Naive thymus-derived CD4-positive, alpha-beta T cell (primary cell): ENCODE measurements around the gene SLC34A1. TPM values are rescaled to one million over a fixed set of nuclear protein-coding genes. Genes with fewer than 3 reads are reported as not detected.
"Not testable (repeated sequence)": the region's sequence is repeated elsewhere in the genome, so short reads cannot be mapped to it uniquely, and the experiment has no call there.

Experiments used
- ATAC-seq: fragments of 150-1000 bp; cut with Tn5 transposase; 2 replicates; pipeline ENCODE4 v1.10.0; 2021; ENCODE audit warnings: mild to moderate bottlenecking, moderate library complexity
- CTCF ChIA-PET: fragments of 350-600 bp; sonication (Branson Sonifier 250); formaldehyde crosslinking; loops from one replicate; lab custom pipeline; 2021; ENCODE audit warnings: antibody characterized with exemption; lab: Charles Lee
- POLR2A ChIA-PET: fragments of 350-600 bp; sonication (Branson Sonifier 250); formaldehyde crosslinking; loops from one replicate; lab custom pipeline; 2021; ENCODE audit warnings: antibody characterized with exemption, inconsistent platforms; lab: Charles Lee
- DNase-seq, 9 donors: peaks; one replicate each; pipeline versions ENCODE4 v3.0.0 to v3.0.0-alpha.2; 2020 to 2022; ENCODE audit warnings: mixed read lengths in 1 of 9
- H3K27ac ChIP-seq: one replicate; pipeline ENCODE4 v1.7.0; 2013; ENCODE audit warnings: mild to moderate bottlenecking, low read depth, low read length, moderate library complexity
- H3K27me3 ChIP-seq, 2 donors: one replicate each; pipeline ENCODE4 v1.7.0; 2013; ENCODE audit warnings: low read length in 2 of 2, mild to moderate bottlenecking in 2 of 2, moderate library complexity in 2 of 2; ENCODE audit not compliant: control insufficient read depth in 2 of 2, insufficient read depth in 2 of 2
- H3K36me3 ChIP-seq, 3 experiments: 1 replicate in 2 of 3; 2 replicates in 1 of 3; pipeline ENCODE4 v1.7.0; 2013; ENCODE audit warnings: low read length in 3 of 3, mild to moderate bottlenecking in 3 of 3, moderate library complexity in 1 of 3; ENCODE audit not compliant: insufficient read depth in 3 of 3, control insufficient read depth in 2 of 3
- H3K4me1 ChIP-seq, 2 donors: one replicate each; pipeline ENCODE4 v1.7.0; 2013; ENCODE audit warnings: low read length in 2 of 2, mild to moderate bottlenecking in 2 of 2, moderate library complexity in 1 of 2; ENCODE audit not compliant: control insufficient read depth in 2 of 2, insufficient read depth in 2 of 2
- H3K4me3 ChIP-seq: 2 replicates; pipeline ENCODE4 v1.7.0; 2013; ENCODE audit warnings: mild to moderate bottlenecking, low read length
- H3K9me3 ChIP-seq, 3 experiments: 1 replicate in 2 of 3; 2 replicates in 1 of 3; pipeline ENCODE4 v1.7.0; 2013; ENCODE audit warnings: low read length in 3 of 3; ENCODE audit not compliant: control insufficient read depth in 2 of 3
- H3K27ac Mint-ChIP-seq, 9 donors: one replicate each; pipeline ENCODE4 v1.8.0; 2020 to 2022; ENCODE audit warnings: mixed read lengths in 9 of 9, mild to moderate bottlenecking in 8 of 9, moderate library complexity in 5 of 9, inconsistent platforms in 2 of 9
- H3K27me3 Mint-ChIP-seq, 5 donors: one replicate each; pipeline ENCODE4 v1.8.0; 2021 to 2022; ENCODE audit warnings: mixed read lengths in 5 of 5, mild to moderate bottlenecking in 1 of 5
- H3K36me3 Mint-ChIP-seq, 5 donors: one replicate each; pipeline ENCODE4 v1.8.0; 2020 to 2022; ENCODE audit warnings: mixed read lengths in 5 of 5, mild to moderate bottlenecking in 3 of 5, inconsistent platforms in 1 of 5
- H3K4me1 Mint-ChIP-seq, 7 donors: one replicate each; pipeline ENCODE4 v1.8.0; 2020 to 2022; ENCODE audit warnings: mixed read lengths in 7 of 7, mild to moderate bottlenecking in 3 of 7, inconsistent platforms in 1 of 7
- H3K4me3 Mint-ChIP-seq, 10 donors: one replicate each; pipeline ENCODE4 v1.8.0; 2020 to 2022; ENCODE audit warnings: mild to moderate bottlenecking in 10 of 10, mixed read lengths in 10 of 10, moderate library complexity in 6 of 10, inconsistent platforms in 2 of 10
- H3K9me3 Mint-ChIP-seq, 11 donors: one replicate each; pipeline ENCODE4 v1.8.0; 2020 to 2022; ENCODE audit warnings: mixed read lengths in 11 of 11, mild to moderate bottlenecking in 4 of 11, inconsistent platforms in 1 of 11, moderate library complexity in 1 of 11
- intact Hi-C, 2 donors: fragments of 100-400 bp; cut with micrococcal nuclease; formaldehyde crosslinking; loops; one replicate each; pipeline ENCODE4 v1.15.1; 2023
- polyA plus RNA-seq, 2 donors: library from polyadenylated mRNA; unstranded; fragments of 300-500 nt; fragmentation: Illumina TruSeq; gene quantifications; one replicate each; pipeline ENCODE4 v1.2.3, GENCODE V29; 2021
- total RNA-seq, 6 experiments: library from RNA in 5 of 6; stranded (reverse) in 5 of 6; gene quantifications; 1 replicate in 5 of 6; 2 replicates in 1 of 6; pipeline ENCODE4 v1.2.3 and lab custom pipeline; 2021 to 2026

Gene SLC34A1
- total and polyA plus RNA-seq, 7 experiments from 2014 or later = 0.27 to 0.29 TPM; not detected in 5

GRCh38 chr5:177338251-177339106 lies 45.8 kb upstream of the SLC34A1 start:
- Histone ChIP-seq H3K27me3 (no peaks in the 10 kb centered on the region), H3K36me3 (peaks cover 7 to 82% (median 45%) of the 10 kb centered on the region in 3 experiments), H3K9me3 (no peaks in the 10 kb centered on the region), H3K4me1 (no peaks in the 10 kb centered on the region), H3K4me3 (no peak overlapping the region), H3K27ac (no peak overlapping the region)
- CTCF ChIA-PET = no interaction called here
- DNase-seq (no peak), ATAC-seq (no peak)
- intact Hi-C loops = no loop called here
- Mint-ChIP-seq H3K4me1 (peaks cover 7 to 22% (median 19%) of the 10 kb centered on the region in 7 donors), H3K27me3 (no peaks in the 10 kb centered on the region), H3K27ac (no peak overlapping the region), H3K36me3 (peaks cover 17 to 51% (median 28%) of the 10 kb centered on the region in 5 donors), H3K4me3 (no peak overlapping the region), H3K9me3 (peaks cover 0 to 3% (median 0%) of the 10 kb centered on the region in 11 donors)
- POLR2A ChIA-PET = interaction anchor here (1.1 kb wide), 1 partner anchor 33 kb away, joined by 3 read pairs; no protein-coding TSS in a partner anchor

- Mint-ChIP-seq H3K9me3 (peaks cover 0 to 3% (median 0%) of the 10 kb centered on the region in 11 donors), H3K27ac (peak overlapping the region in 2 of 9 donors; percentile 32 to 33), H3K27me3 (no peaks in the 10 kb centered on the region), H3K36me3 (peaks cover 14 to 47% (median 27%) of the 10 kb centered on the region in 5 donors), H3K4me1 (peaks cover 5 to 25% (median 23%) of the 10 kb centered on the region in 7 donors), H3K4me3 (no peak overlapping the region)
- intact Hi-C loops = no loop called here
- peaks cover 7 to 77% (median 38%) of the 10 kb centered on the region in 3 experiments for H3K36me3 ChIP-seq
- DNase-seq = no peak
- no peaks in the 10 kb centered on the region for H3K4me1 ChIP-seq
- no peak for ATAC-seq
- no peaks in the 10 kb centered on the region for H3K27me3 ChIP-seq
- H3K27ac ChIP-seq = no peak overlapping the region
- CTCF ChIA-PET = no interaction called here
- no peak overlapping the region for H3K4me3 ChIP-seq
- no peaks in the 10 kb centered on the region for H3K9me3 ChIP-seq
- POLR2A ChIA-PET = no interaction called here
Measured at GRCh38 chr5:177339107-177339638, 45.1 kb upstream of the SLC34A1 start.

GRCh38 chr5:177343000-177343399 lies 41.2 kb upstream of the SLC34A1 start:
- H3K27me3 Mint-ChIP-seq, H3K4me3 ChIP-seq, CTCF ChIA-PET, H3K9me3 ChIP-seq, ATAC-seq, H3K27ac Mint-ChIP-seq, POLR2A ChIA-PET, H3K4me1 ChIP-seq, H3K27ac ChIP-seq, H3K4me3 Mint-ChIP-seq, DNase-seq, H3K27me3 ChIP-seq, intact Hi-C loops, H3K9me3 Mint-ChIP-seq: not testable (repeated sequence)
- H3K36me3 ChIP-seq = peaks cover 7 to 60% (median 8%) of the 10 kb centered on the region in 3 experiments
- Mint-ChIP-seq H3K4me1 (peaks cover 18 to 44% (median 43%) of the 10 kb centered on the region in 7 donors), H3K36me3 (peaks cover 13 to 37% (median 17%) of the 10 kb centered on the region in 5 donors)

GRCh38 chr5:177343777-177344176 lies 40.5 kb upstream of the SLC34A1 start:
- no peak for ATAC-seq
- H3K9me3 ChIP-seq = no peaks in the 10 kb centered on the region
- Mint-ChIP-seq H3K4me1 (peaks cover 18 to 44% (median 44%) of the 10 kb centered on the region in 7 donors), H3K27me3 (no peaks in the 10 kb centered on the region), H3K27ac (peak overlapping the region in 1 of 9 donors; percentile 57), H3K36me3 (peaks cover 13 to 37% (median 17%) of the 10 kb centered on the region in 5 donors), H3K4me3 (peak overlapping the region in 2 of 10 donors; percentile 6 to 18), H3K9me3 (peaks cover 0 to 3% (median 0%) of the 10 kb centered on the region in 11 donors)
- CTCF ChIA-PET = interaction anchor here (0.7 to 0.8 kb wide), 2 partner anchors 26 to 776 kb away, joined by 3 read pairs; no protein-coding TSS in a partner anchor
- no peaks in the 10 kb centered on the region for H3K27me3 ChIP-seq
- H3K36me3 ChIP-seq = peaks cover 6 to 52% (median 7%) of the 10 kb centered on the region in 3 experiments
- H3K4me1 ChIP-seq = peaks cover 8 to 9% of the 10 kb centered on the region in 2 donors
- intact Hi-C loops = no loop called here
- H3K4me3 ChIP-seq = no peak overlapping the region
- no peak for DNase-seq
- H3K27ac ChIP-seq = no peak overlapping the region
- POLR2A ChIA-PET = interaction anchor here (1.1 kb wide), 1 partner anchor 12 kb away, joined by 4 read pairs; no protein-coding TSS in a partner anchor

- no peak overlapping the region for H3K4me3 ChIP-seq
- Mint-ChIP-seq H3K4me1 (peaks cover 25 to 49% (median 46%) of the 10 kb centered on the region in 7 donors), H3K27me3 (no peaks in the 10 kb centered on the region), H3K27ac (no peak overlapping the region), H3K4me3 (peak overlapping the region in 1 of 10 donors; percentile 48), H3K36me3 (peaks cover 10 to 38% (median 19%) of the 10 kb centered on the region in 5 donors), H3K9me3 (peaks cover 0 to 1% (median 0%) of the 10 kb centered on the region in 11 donors)
- H3K27ac ChIP-seq = no peak overlapping the region
- peaks cover 6 to 50% (median 7%) of the 10 kb centered on the region in 3 experiments for H3K36me3 ChIP-seq
- ChIA-PET POLR2A (no interaction called here), CTCF (no interaction called here)
- intact Hi-C loops = no loop called here
- no peak for DNase-seq
- H3K4me1 ChIP-seq = peaks cover 16 to 19% of the 10 kb centered on the region in 2 donors
- H3K27me3 ChIP-seq = no peaks in the 10 kb centered on the region
- H3K9me3 ChIP-seq = no peaks in the 10 kb centered on the region
- no peak for ATAC-seq
Measured at GRCh38 chr5:177344891-177345290, 39.3 kb upstream of the SLC34A1 start.

- Mint-ChIP-seq H3K4me1 (peaks cover 36 to 58% (median 54%) of the 10 kb centered on the region in 7 donors), H3K4me3 (peak overlapping the region in 6 of 10 donors; percentile 16 to 65 (median 30)), H3K27ac (peak overlapping the region in 3 of 9 donors; percentile 29 to 38 (median 32)), H3K36me3 (peaks cover 8 to 30% (median 12%) of the 10 kb centered on the region in 5 donors), H3K27me3 (no peaks in the 10 kb centered on the region), H3K9me3 (no peaks in the 10 kb centered on the region)
- Histone ChIP-seq H3K27me3 (no peaks in the 10 kb centered on the region), H3K4me1 (peaks cover 29 to 31% of the 10 kb centered on the region in 2 donors), H3K27ac (no peak overlapping the region), H3K36me3 (peaks cover 2 to 49% (median 5%) of the 10 kb centered on the region in 3 experiments), H3K9me3 (no peaks in the 10 kb centered on the region), H3K4me3 (no peak overlapping the region)
- ChIA-PET POLR2A (interaction anchor here (1.1 kb wide), 2 partner anchors 24 to 170 kb away, joined by 3 read pairs; no protein-coding TSS in a partner anchor), CTCF (interaction anchor here (1.3 kb wide), 1 partner anchor 37 kb away, joined by 3 read pairs; no protein-coding TSS in a partner anchor)
- ATAC-seq (no peak), DNase-seq (no peak)
- intact Hi-C loops = no loop called here
Measured at GRCh38 chr5:177346820-177347219, 37.4 kb upstream of the SLC34A1 start.
